Raji (cell line): ENCODE measurements around the gene JAKMIP1.

Experiments
- POLR2A ChIP-seq: IDR thresholded peaks from 2 replicates; pipeline ENCODE4 v1.6.1; 2011; ENCODE audit warnings: low read depth, low read length, control low read depth; ENCODE audit not compliant: insufficient read depth

The JAKMIP1 gene

DNA sequence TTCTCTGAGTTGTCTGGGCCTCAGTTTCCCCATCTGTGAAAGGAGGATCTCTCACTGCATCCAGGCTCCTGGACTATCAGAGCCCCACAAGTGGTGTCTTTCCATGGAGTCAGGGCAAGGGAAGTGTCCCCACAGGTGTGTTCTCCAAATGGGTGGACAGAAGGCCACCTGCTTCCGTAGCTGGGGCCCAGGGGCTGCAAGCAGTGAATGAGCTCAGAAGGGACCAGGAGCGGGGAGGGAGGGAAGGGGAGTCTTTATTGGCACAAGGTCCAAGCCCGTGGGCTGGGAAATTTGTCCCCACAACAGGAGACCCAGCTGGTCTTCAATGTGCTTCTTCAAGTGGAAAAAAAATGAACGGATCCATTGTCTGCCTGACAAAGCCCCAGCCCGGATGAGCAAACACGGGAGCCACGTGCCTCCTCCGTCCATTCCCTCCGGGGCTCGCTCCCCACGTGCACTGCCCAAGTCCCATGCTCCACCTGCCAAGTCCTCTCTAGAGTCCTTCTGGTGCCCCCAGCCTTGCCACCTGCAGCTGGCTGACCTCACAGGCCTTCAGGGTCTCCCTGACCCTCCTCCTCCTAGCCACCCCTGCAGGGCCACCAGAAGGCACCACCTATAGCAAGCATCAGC is 72.0 kb downstream of the JAKMIP1 start:
- TF ChIP-seq POLR2A = no peak

- TF ChIP-seq POLR2A = no peak
These were observed 73.2 kb downstream of the JAKMIP1 start for GRCh38 chr4:6126971-6127745.

- TF ChIP-seq POLR2A = no peak
These were observed 75.2 kb downstream of the JAKMIP1 start for GRCh38 chr4:6125103-6125651.

GRCh38 chr4:6124386-6125102 is 75.8 kb downstream of the JAKMIP1 start:
- TF ChIP-seq POLR2A = no peak

- no peak for TF ChIP-seq POLR2A
These were observed 76.4 kb downstream of the JAKMIP1 start for GRCh38 chr4:6123976-6124375.

- no peak for TF ChIP-seq POLR2A
These were observed 76.8 kb downstream of the JAKMIP1 start for GRCh38 chr4:6123541-6123940.

DNA sequence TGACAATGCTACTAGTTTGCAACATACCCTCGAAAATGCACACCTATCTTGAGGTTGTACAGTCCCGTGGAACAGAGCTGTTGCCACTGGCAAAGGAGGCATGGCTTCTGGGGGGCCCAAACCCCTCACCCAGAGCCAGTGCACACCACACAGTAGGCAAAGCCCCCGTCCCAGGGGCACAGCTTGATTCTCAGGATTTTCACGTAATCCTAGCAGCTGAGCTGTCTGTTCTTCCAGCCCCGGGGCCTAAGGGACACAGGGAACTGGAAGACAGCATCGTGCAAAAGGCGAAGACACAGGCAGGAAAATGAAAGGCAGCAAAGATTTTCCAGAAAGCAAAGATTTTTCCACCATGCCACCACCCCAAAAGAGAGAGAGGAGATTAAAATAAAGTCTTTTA is 77.2 kb downstream of the JAKMIP1 start:
- TF ChIP-seq POLR2A = no peak

DNA sequence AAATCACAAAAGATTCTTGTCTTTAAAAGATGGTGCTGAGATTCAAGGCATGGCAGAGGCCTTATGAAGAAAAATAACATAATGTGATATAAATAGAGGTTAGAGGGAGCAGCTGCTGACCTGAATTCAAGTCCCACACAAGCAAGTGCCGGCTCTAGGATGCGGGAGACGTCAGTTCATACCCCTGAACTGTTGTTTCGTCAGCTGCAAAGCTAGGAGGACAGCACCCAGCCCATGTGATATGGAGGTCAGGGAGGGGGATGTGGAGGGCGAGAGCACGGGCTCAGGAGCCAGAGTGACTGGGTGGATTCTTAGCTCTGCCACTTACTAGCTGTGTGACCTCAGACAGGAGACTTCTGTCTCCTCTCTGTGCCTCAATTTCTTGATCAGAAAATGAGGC is 77.9 kb downstream of the JAKMIP1 start:
- TF ChIP-seq POLR2A = no peak

DNA sequence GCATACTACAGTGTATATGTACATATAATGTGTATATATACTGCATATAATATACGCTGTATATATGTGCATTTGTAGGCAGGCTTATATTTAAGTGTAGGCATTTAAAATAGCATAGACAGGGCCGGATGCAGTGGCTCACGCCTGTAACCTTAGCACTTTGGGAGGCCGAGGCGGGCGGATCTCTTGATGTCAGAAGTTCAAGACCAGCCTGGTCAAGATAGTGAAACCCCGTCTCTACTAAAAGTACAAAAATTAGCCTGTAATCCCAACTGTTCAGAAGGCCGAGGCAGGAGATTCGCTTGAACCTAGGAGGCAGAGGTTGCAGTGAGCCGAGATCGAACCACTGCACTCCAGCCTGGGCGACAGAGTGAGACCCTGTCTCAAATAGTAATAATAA is 78.4 kb downstream of the JAKMIP1 start:
- TF ChIP-seq POLR2A = no peak

- TF ChIP-seq POLR2A = no peak
These were observed 79.0 kb downstream of the JAKMIP1 start for GRCh38 chr4:6121276-6121850.

- no peak for TF ChIP-seq POLR2A
These were observed 80.0 kb downstream of the JAKMIP1 start for GRCh38 chr4:6120361-6120760.

GRCh38 chr4:6119507-6120020 is 80.8 kb downstream of the JAKMIP1 start:
- no peak for TF ChIP-seq POLR2A

DNA sequence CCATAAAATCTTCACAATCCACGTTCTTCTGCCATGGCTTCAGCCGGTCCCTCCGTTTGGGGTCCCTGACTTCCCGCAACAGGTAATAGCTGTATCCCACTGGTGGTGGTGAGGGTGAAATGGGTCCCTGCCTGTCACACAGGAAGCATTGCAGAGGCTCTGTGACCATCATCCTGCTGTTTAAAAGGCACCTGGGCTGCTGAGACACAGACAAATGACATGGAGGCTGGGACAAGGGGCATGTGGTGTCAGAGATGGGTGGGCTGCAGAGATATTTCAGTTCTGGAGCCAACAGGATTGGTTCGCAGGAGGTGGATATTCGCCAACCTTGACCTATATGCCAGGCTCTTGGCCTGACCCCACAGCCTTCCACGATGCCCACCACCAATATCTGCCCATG is 82.1 kb downstream of the JAKMIP1 start:
- TF ChIP-seq POLR2A = no peak

- no peak for TF ChIP-seq POLR2A
These were observed 83.6 kb downstream of the JAKMIP1 start for GRCh38 chr4:6116696-6117285.
